Activated CD4-positive, alpha-beta T cell treated with anti-CD3 and anti-CD28 coated beads for 36 hours (primary cell): ENCODE data around the gene ACKR2. TPM values are rescaled to one million over a fixed set of nuclear protein-coding genes. Genes with fewer than 3 reads are reported as not detected.

Source experiments
- ATAC-seq: fragments of 200-7000 bp; cut with Tn5 transposase; one replicate; pipeline ENCODE4 v1.10.0; 2021; ENCODE audit warnings: mild to moderate bottlenecking, moderate library complexity
- CTCF ChIA-PET: fragments of 350-600 bp; sonication (Branson Sonifier 250); formaldehyde crosslinking; loops from one replicate; lab custom pipeline; 2021; ENCODE audit warnings: antibody characterized with exemption; lab: Charles Lee
- POLR2A ChIA-PET: fragments of 350-600 bp; sonication (Branson Sonifier 250); formaldehyde crosslinking; loops from one replicate; lab custom pipeline; 2021; ENCODE audit warnings: antibody characterized with exemption, inconsistent platforms; lab: Charles Lee
- DNase-seq: peaks from one replicate; pipeline ENCODE4 v3.0.0-alpha.2; 2020
- H3K27ac Mint-ChIP-seq: one replicate; pipeline ENCODE4 v1.8.0; 2021; ENCODE audit warnings: mixed read lengths
- H3K27me3 Mint-ChIP-seq: one replicate; pipeline ENCODE4 v1.8.0; 2021; ENCODE audit warnings: mixed read lengths
- H3K36me3 Mint-ChIP-seq: one replicate; pipeline ENCODE4 v1.8.0; 2021; ENCODE audit warnings: low read depth, mixed read lengths
- H3K4me1 Mint-ChIP-seq: one replicate; pipeline ENCODE4 v1.8.0; 2021; ENCODE audit warnings: mixed read lengths
- H3K4me3 Mint-ChIP-seq: one replicate; pipeline ENCODE4 v1.8.0; 2021; ENCODE audit warnings: mild to moderate bottlenecking, moderate library complexity, mixed read lengths
- H3K9me3 Mint-ChIP-seq: one replicate; pipeline ENCODE4 v1.8.0; 2021; ENCODE audit warnings: low read depth, mixed read lengths
- intact Hi-C, 2 experiments: fragments of 100-400 bp; cut with DNase I in 1 of 2; cut with micrococcal nuclease in 1 of 2; formaldehyde crosslinking; loops; one replicate each; pipeline versions ENCODE4 v1.14.2 to v1.15.1; 2022 to 2024; cut with DNase I, micrococcal nuclease
- total RNA-seq, 2 experiments: library from RNA; stranded (reverse); gene quantifications; one replicate each; pipeline ENCODE4 v1.2.3, GENCODE V29; 2021

The ACKR2 gene
- total RNA-seq, 2 experiments from 2014 or later, result 0.64 to 0.65 TPM

DNA sequence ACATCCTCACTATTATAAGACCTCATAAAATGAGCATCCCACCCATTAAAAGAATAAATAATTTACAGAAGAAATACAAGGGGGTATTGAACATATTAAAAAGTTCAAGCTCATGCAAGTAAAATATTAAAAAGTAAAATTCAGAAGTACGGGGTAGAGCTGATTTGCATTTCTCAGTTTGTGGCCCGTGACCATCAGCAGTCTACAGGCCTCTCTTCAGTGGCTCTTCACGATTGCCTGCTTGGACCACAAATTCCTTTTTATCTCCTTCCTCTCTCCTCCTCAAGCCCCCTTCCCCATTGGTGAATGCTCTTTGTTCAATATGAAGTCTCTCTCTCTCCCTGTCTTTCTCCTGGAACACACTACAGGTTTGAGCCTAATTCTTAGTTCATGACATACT is 47.3 kb downstream of the ACKR2 start:
- H3K27me3 Mint-ChIP-seq, result peaks cover 13% of the 10 kb centered on the region
- no peaks in the 10 kb centered on the region for H3K9me3 Mint-ChIP-seq
- no peak for DNase-seq
- no peaks in the 10 kb centered on the region for H3K36me3 Mint-ChIP-seq
- intact Hi-C loops, result no loop called here
- no peaks in the 10 kb centered on the region for H3K4me1 Mint-ChIP-seq
- CTCF ChIA-PET, result interaction anchor here (1.1 to 1.2 kb wide), 3 partner anchors 13 to 215 kb away, joined by 3 to 4 read pairs (median 3); no protein-coding TSS in a partner anchor
- H3K27ac Mint-ChIP-seq, result no peak overlapping the region
- POLR2A ChIA-PET, result no interaction called here
- no peak for ATAC-seq
- H3K4me3 Mint-ChIP-seq, result no peak overlapping the region

- no peak overlapping the region for H3K4me3 Mint-ChIP-seq
- no peak overlapping the region for H3K27ac Mint-ChIP-seq
- no peaks in the 10 kb centered on the region for H3K36me3 Mint-ChIP-seq
- ChIA-PET POLR2A (no interaction called here), CTCF (interaction anchor here (0.6 kb wide), 1 partner anchor 320 kb away, joined by 3 read pairs; no protein-coding TSS in a partner anchor)
- ATAC-seq, result no peak
- H3K27me3 Mint-ChIP-seq, result peaks cover 2% of the 10 kb centered on the region
- DNase-seq, result no peak
- H3K9me3 Mint-ChIP-seq, result no peaks in the 10 kb centered on the region
- H3K4me1 Mint-ChIP-seq, result no peaks in the 10 kb centered on the region
- intact Hi-C loops, result no loop called here
Observed at GRCh38 chr3:42864321-42864950, 55.2 kb downstream of the ACKR2 start.

- no peak overlapping the region for H3K27ac Mint-ChIP-seq
- intact Hi-C loops, result no loop called here
- ATAC-seq, result no peak
- H3K4me1 Mint-ChIP-seq, result no peaks in the 10 kb centered on the region
- H3K9me3 Mint-ChIP-seq, result no peaks in the 10 kb centered on the region
- DNase-seq, result no peak
- H3K36me3 Mint-ChIP-seq, result no peaks in the 10 kb centered on the region
- ChIA-PET POLR2A (no interaction called here), CTCF (interaction anchor here (0.6 kb wide), 1 partner anchor 319 kb away, joined by 3 read pairs; no protein-coding TSS in a partner anchor)
- no peak overlapping the region for H3K4me3 Mint-ChIP-seq
- peaks cover 2% of the 10 kb centered on the region for H3K27me3 Mint-ChIP-seq
Observed at GRCh38 chr3:42865256-42865655, 56.0 kb downstream of the ACKR2 start.

GRCh38 chr3:42867138-42867537 is 57.9 kb downstream of the ACKR2 start:
- Mint-ChIP-seq H3K27ac (no peak overlapping the region), H3K36me3 (no peaks in the 10 kb centered on the region), H3K4me3 (no peak overlapping the region), H3K27me3 (peaks cover under 1% of the 10 kb centered on the region), H3K4me1 (no peaks in the 10 kb centered on the region), H3K9me3 (no peaks in the 10 kb centered on the region)
- ATAC-seq (no peak), DNase-seq (no peak)
- POLR2A ChIA-PET, result no interaction called here
- intact Hi-C loops, result no loop called here
- CTCF ChIA-PET, result interaction anchor here (1.6 kb wide), 1 partner anchor 27 kb away, joined by 3 read pairs; no protein-coding TSS in a partner anchor

DNA sequence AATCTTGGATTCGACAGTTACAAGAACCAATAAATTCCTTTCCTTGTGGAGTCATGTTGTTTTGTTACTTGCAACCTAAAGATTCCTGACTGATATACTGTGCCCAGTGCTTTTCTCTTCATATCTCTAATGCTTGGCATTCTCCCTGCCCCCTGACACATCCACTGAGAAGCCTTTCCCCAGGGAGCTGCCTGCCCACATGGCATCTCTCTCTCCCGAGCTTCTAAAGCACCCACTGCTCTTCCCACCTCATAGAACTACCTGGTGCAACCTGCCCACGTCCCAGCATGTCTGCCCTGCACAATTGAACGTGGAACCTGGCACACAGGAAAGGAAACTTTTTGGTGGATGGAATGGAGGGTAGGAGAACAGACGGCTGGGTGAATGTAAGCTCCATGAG is 59.6 kb downstream of the ACKR2 start:
- intact Hi-C loops, result no loop called here
- Mint-ChIP-seq H3K9me3 (no peaks in the 10 kb centered on the region), H3K4me3 (no peak overlapping the region), H3K27ac (no peak overlapping the region), H3K4me1 (no peaks in the 10 kb centered on the region), H3K27me3 (peaks cover 4% of the 10 kb centered on the region), H3K36me3 (no peaks in the 10 kb centered on the region)
- POLR2A ChIA-PET, result no interaction called here
- DNase-seq, result no peak
- CTCF ChIA-PET, result interaction anchor here (0.9 kb wide), 2 partner anchors 55 to 126 kb away, joined by 3 read pairs; no protein-coding TSS in a partner anchor
- ATAC-seq, result no peak

DNA sequence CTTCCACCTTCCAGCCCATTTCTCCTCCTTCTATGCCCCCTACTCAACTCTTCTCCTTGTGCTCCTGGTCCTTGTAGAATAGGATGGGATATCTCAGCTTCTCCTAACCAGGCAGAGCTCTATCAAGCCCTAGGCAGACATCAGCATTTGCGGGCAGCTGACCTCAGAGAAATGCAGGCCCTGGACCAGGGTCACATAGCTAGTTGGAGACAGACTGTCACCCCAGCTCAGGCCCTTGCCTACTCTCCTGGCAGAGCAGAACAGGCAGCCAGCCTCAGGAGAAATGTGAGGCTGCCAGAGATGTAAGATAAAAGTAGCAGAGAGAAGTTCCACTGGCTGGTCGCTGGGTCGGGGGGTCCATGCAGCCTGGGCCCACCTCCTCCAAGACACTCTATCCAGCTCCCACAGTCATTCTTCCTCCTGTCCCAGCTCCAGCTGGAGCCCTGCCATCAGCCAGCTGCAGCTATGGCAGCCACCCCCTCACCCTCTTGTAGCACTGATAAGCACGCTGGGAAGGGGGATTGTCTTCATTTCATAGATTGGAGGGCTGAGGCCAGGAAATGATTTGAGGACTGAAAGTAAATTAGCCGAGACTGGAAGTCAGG is 62.4 kb downstream of the ACKR2 start:
- Mint-ChIP-seq H3K27me3 (peaks cover 4% of the 10 kb centered on the region), H3K9me3 (no peaks in the 10 kb centered on the region), H3K4me3 (no peak overlapping the region), H3K4me1 (no peaks in the 10 kb centered on the region), H3K27ac (no peak overlapping the region), H3K36me3 (no peaks in the 10 kb centered on the region)
- no peak for DNase-seq
- ChIA-PET POLR2A (no interaction called here), CTCF (interaction anchor here (0.9 to 1.3 kb wide), 2 partner anchors 10 to 65 kb away, joined by 3 to 4 read pairs; no protein-coding TSS in a partner anchor)
- ATAC-seq, result no peak
- intact Hi-C loops, result no loop called here

DNA sequence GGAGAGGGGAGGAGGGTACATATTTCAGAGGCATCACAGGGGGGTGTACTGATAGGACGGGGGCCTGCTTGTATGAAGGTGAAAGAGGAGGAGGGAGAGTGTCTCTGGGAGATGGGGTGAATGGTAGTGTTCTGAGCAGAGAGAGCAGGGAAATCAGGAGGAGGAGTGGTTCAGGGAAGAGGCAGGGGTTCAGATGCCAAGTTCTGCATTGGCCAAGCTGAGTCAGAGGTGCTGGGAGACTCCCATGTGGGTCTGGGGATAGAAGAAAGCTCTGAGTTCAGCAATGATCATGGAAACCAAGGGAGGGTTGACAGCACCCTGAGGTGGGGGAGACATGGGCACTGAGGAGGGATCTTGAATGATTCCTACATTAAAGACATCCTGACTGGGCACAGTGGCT is 63.5 kb downstream of the ACKR2 start:
- ChIA-PET CTCF (interaction anchor here (0.9 to 1.3 kb wide), 4 partner anchors 10 to 64 kb away, joined by 3 to 5 read pairs (median 4); no protein-coding TSS in a partner anchor), POLR2A (no interaction called here)
- no peaks in the 10 kb centered on the region for H3K9me3 Mint-ChIP-seq
- no peak overlapping the region for H3K27ac Mint-ChIP-seq
- peaks cover 4% of the 10 kb centered on the region for H3K27me3 Mint-ChIP-seq
- no peaks in the 10 kb centered on the region for H3K36me3 Mint-ChIP-seq
- intact Hi-C loops, result no loop called here
- no peak for ATAC-seq
- H3K4me3 Mint-ChIP-seq, result no peak overlapping the region
- DNase-seq, result no peak
- H3K4me1 Mint-ChIP-seq, result no peaks in the 10 kb centered on the region

DNA sequence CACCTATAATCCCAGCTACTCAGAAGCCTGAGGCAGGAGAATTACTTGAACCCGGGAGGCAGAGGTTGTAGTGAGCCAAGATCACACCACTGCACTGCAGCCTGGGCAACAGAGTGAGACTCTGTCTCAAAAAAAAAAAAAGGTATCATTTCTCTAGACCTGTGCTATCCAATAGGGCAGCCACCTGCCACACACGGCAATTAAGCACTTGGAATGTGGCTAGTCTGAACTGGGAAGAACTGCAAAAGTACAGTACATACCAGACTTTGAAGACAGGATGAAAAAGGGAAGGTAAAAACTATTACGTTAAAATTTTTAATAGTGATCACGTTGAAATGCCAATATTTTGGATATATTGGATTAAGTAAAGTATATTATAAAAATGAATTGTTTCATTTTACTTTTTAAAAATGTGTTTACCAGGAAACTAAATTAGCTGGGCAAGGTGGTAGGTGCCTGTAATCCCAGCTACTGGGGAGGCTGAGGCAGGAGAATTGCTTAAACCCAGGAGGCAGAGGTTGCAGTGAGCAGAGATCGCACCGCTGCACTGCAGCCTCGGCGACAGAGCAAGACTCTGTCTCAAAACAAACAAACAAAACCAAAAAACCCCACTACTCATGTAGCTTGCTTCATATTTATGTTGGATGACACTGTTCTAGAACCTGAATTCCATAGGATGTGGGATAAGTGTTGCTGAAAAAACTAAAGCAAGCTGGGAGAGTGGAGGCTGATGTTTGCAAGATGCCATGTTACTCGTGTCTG is 64.2 kb downstream of the ACKR2 start:
- H3K36me3 Mint-ChIP-seq, result no peaks in the 10 kb centered on the region
- DNase-seq (no peak), ATAC-seq (no peak)
- ChIA-PET CTCF (interaction anchor here (1.1 kb wide), 2 partner anchors 9 to 42 kb away, joined by 3 to 5 read pairs; no protein-coding TSS in a partner anchor), POLR2A (no interaction called here)
- H3K27me3 Mint-ChIP-seq, result peaks cover 4% of the 10 kb centered on the region
- no peak overlapping the region for H3K27ac Mint-ChIP-seq
- H3K4me1 Mint-ChIP-seq, result no peaks in the 10 kb centered on the region
- no peaks in the 10 kb centered on the region for H3K9me3 Mint-ChIP-seq
- no peak overlapping the region for H3K4me3 Mint-ChIP-seq
- intact Hi-C loops, result no loop called here

DNA sequence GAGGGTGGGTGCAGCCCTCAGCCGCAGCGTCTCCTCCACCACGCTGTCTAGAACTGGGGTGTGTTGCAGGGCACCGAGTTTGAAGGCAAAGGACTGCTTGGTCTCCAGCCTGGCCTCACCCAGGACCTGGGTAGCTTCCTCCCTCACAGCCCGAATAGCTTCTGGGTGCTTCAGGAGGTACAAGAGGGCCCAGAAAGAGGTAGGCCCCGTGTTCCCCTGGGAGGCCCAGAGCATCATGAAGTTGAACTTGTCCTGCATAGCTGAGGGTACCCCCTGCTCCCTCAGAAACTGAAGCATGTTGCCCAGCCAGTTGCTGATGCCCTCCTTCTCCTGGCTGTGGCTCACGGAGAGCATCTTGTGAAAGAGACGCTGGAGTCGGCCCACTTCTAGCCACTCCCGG is 65.5 kb downstream of the ACKR2 start:
- ChIA-PET POLR2A (no interaction called here), CTCF (no interaction called here)
- Mint-ChIP-seq H3K27me3 (peaks cover 4% of the 10 kb centered on the region), H3K4me3 (no peak overlapping the region), H3K36me3 (no peaks in the 10 kb centered on the region), H3K9me3 (no peaks in the 10 kb centered on the region), H3K27ac (no peak overlapping the region), H3K4me1 (no peaks in the 10 kb centered on the region)
- no peak for DNase-seq
- no peak for ATAC-seq
- intact Hi-C loops, result no loop called here

- no peak within 1 kb of the TSS for H3K27ac Mint-ChIP-seq
- DNase-seq (no peak), ATAC-seq (no peak)
- H3K4me3 Mint-ChIP-seq, result no peak within 1 kb of the TSS
- H3K9me3 Mint-ChIP-seq, result no peaks in the 10 kb centered on the region
- ChIA-PET POLR2A (no interaction called here), CTCF (interaction anchor here (0.8 to 0.9 kb wide), 2 partner anchors 44 to 56 kb away, joined by 3 to 4 read pairs; no protein-coding TSS in a partner anchor)
- no peaks in the 10 kb centered on the region for H3K4me1 Mint-ChIP-seq
- intact Hi-C loops, result no loop called here
- H3K27me3 Mint-ChIP-seq, result peaks cover 4% of the 10 kb centered on the region
- no peaks in the 10 kb centered on the region for H3K36me3 Mint-ChIP-seq
Observed at GRCh38 chr3:42875325-42876151, 66.3 kb downstream of the ACKR2 start, which contains the start of gene CYP8B1. Gene CYP8B1 (minus strand): TSS chr3:42875879. CDS start chr3:42875816, 63 bp downstream.

DNA sequence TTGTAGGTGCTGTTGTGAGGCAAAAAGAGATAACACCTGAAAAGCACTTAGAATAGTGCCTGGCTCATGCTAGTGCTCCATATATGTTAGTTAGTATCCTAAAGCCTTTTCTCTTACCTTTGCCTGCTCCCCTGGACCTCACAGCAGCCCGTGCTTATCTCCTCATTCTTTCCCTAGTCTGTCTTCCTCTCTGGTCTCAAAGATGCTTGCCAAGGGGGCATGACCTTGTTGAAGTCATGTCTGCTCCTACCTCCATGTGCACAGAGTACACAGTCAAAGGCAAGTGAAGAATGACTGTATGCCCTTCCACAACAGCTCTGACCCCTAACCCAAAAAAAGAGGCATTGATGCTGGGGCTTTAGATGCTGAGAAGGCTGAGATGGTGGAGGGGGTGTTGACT is 67.2 kb downstream of the ACKR2 start:
- Mint-ChIP-seq H3K4me3 (no peak overlapping the region), H3K27me3 (peaks cover 4% of the 10 kb centered on the region), H3K4me1 (peaks cover 2% of the 10 kb centered on the region), H3K36me3 (no peaks in the 10 kb centered on the region), H3K9me3 (no peaks in the 10 kb centered on the region), H3K27ac (no peak overlapping the region)
- intact Hi-C loops, result no loop called here
- DNase-seq (no peak), ATAC-seq (no peak)
- CTCF ChIA-PET, result interaction anchor here (0.8 kb wide), 1 partner anchor 57 kb away, joined by 4 read pairs; no protein-coding TSS in a partner anchor
- POLR2A ChIA-PET, result no interaction called here
